A549 treated with DMSO at 1 μM for 4 hours (cell line): ENCODE data around the gene ETNK1. TPM values are rescaled to one million over a fixed set of nuclear protein-coding genes. Genes with fewer than 3 reads are reported as not detected.

ENCODE experiments used
- total RNA-seq: library from RNA; stranded (reverse); fragments of 200-300 nt; extraction: Qiagen RNA extraction; gene quantifications from 5 replicates; pipeline ENCODE4 v1.2.3, GENCODE V29; 2022; ENCODE audit warnings: low read depth

ETNK1 gene
- total RNA-seq: 27.8 to 46.1 TPM (median 40.3 TPM) in 5 replicates

GRCh38 chr12:22624870-22625761, at the start of gene ETNK1:
ETNK1 (plus strand) TSS chr12:22625171; CDS start chr12:22625431, 260 bp downstream.

Other genes with a start within 250 kb of the ETNK1 start
- 11.8 to 16.0 TPM (median 15.0 TPM) in 5 replicates for gene C2CD5, start 80.6 kb upstream of the ETNK1 start, total RNA-seq